Fibroblast of skin of left biceps (primary cell): ENCODE measurements around the gene ACAA2.
A peak's percentile ranks its signal among the peaks of the same experiment; 100 is the strongest.

Experiments
- DNase-seq, 2 experiments: peaks; one replicate each; pipeline ENCODE4 v3.0.0-alpha.2; 2013; ENCODE audit warnings: low read depth in 2 of 2

ACAA2 gene

GRCh38 chr18:49813319-49814146, at the start of gene ACAA2:
Gene ACAA2 (minus strand): TSS chr18:49813533. CDS start chr18:49813484, 49 bp downstream.
- DNase-seq: peak; percentile 73 to 75

- no peak for DNase-seq
These were observed 49.5 kb upstream of the ACAA2 start for GRCh38 chr18:49862656-49863385.

DNA sequence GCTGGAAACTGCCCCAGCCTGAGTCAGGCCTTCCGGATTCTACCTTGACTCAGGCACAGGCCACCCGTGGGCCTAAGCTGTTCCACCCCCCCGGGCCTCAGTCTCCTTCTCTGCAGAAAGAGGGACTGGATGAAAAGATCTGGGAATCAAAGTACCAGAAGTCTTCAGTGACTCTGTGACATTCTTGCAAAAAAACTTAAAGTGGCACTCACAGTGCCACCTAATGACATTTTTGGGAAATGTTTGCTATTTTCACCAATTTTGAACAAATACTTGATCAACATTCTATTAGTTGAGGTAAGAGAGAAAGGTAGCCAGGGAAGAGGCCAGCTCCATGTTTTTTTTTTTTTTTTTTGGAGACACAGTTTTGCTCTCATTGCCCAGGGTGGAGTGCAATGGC, 48.3 kb upstream of the ACAA2 start:
- DNase-seq: no peak

- DNase-seq: no peak
These were observed 46.4 kb upstream of the ACAA2 start for GRCh38 chr18:49859725-49860124.

GRCh38 chr18:49859021-49859359, 45.7 kb upstream of the ACAA2 start:
- DNase-seq: no peak

GRCh38 chr18:49858309-49859020, 45.1 kb upstream of the ACAA2 start:
- DNase-seq: peak; percentile 23 to 31

DNA sequence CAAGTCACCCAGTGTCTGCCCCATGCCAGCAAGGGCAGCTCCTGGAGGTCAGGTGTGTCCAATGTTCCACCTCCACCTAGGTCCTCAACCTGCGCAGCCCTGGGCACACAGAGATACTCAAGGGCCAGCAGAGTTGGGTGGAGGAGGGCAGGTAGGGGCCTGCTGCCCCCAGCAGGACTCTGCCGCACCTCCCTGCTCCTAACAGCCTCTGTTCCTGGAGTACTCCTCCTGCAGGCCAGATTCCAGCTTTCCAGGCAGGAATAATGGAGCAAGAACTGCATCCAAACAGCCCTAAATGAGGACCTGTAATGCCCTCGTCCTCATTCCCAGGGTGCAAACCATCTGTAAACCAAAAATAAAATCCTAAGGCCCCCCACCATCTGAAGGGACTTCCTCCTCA, 44.4 kb upstream of the ACAA2 start:
- DNase-seq: no peak

GRCh38 chr18:49856496-49856895, 43.2 kb upstream of the ACAA2 start:
- DNase-seq: no peak

GRCh38 chr18:49855711-49856415, 42.5 kb upstream of the ACAA2 start:
- DNase-seq: no peak

GRCh38 chr18:49854681-49855080, 41.3 kb upstream of the ACAA2 start:
- no peak for DNase-seq

GRCh38 chr18:49853436-49853835, 40.1 kb upstream of the ACAA2 start:
- no peak for DNase-seq

DNA sequence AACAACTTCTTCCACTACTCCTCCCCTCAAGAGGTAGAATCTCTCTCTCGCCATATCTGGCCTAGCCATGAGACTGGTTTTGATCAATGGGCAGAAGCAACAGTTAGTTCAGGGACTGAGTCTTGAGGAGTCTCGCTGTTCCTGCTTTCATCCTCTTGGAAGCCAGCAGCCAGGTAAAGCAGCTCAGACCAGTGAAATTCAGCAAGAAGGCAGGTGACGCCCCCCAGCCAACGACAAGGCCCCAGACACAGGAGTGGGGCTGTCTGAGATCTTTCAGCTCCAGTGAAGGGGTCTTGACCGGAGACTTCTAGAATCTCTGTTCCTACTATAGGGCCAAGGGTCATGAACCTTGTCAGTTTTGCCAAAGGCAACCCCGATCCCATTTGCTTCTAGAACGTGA, 39.7 kb upstream of the ACAA2 start:
- no peak for DNase-seq

DNA sequence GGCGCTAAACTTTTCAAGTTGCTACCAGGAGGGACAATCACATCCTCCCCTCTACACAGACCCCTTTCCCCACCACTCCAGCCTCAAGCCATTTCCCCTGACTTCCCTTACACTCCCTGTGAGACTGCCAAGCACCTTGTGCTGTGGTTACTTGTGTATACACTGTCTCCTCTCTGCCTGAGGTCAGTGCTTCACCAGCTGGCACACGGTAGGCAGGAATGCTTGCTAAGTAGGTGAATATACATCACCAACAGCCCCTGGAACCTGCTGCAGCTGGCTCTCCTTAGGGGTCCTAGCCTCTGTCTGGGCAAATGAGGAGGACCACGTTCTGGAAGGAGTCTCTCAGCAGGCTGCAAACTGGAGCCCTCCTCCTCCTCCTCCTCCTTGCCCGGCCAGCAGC, 38.3 kb upstream of the ACAA2 start:
- DNase-seq: no peak

DNA sequence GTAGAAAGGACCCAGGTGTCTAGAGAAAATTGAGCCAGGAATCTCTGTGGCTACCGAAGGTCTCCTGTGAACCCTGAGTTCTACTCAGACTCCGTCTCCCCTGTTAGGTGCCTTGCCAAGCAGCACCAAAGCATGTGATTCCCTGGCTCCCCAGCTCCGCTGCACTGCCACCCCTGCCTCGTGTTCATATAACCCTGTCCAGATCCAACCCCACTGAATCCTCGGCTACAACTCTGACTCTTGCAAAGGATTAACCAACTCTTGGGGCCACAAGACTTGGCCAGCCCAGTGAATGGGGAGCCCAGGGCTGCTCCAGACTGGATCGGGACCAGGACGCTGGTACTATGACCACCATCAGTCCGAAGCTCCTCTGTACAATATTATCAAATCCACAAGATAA, 37.3 kb upstream of the ACAA2 start:
- DNase-seq: no peak

- peak; percentile 4 to 5 for DNase-seq
These were observed 36.2 kb upstream of the ACAA2 start for GRCh38 chr18:49849331-49850217.

- DNase-seq: no peak
These were observed 34.8 kb upstream of the ACAA2 start for GRCh38 chr18:49848115-49848514.

DNA sequence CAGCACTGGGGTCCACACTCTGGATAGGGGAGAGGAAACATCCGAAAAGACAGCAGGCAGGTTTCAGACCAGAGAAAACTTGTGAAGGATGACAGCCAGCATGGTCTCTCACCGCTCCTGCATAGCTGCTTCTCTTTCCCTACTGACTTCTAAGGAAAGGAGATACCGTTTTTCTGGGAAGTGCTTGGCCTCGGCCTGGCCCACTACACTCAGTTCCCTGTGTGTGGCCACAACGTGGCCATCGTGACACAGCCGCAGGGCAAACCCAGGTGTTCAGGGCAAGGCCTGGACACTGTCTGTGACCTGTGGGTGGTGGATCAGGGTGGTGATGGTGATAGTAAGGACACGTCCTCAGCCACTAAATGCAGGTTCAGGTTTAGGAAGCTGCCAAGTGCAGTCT, 34.2 kb upstream of the ACAA2 start:
- DNase-seq: no peak

GRCh38 chr18:49846718-49847470, 33.6 kb upstream of the ACAA2 start:
- no peak for DNase-seq

DNA sequence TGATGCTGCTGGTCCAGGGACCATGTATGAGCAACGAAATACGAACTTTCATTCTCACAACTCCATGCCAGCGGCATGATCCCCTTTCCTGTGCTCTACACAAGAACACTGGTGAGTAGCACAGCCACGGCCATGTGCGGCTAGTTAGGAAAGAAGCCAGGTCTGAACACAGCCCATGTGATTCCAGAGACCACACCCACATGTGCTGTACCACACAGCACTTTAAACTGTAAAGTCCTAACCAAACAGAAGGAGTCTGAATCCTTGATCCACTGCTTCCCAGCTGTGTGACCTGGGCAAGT, 33.0 kb upstream of the ACAA2 start:
- peak; percentile 5 to 6 for DNase-seq

- DNase-seq: no peak
These were observed 32.5 kb upstream of the ACAA2 start for GRCh38 chr18:49845629-49846360.
